NCI-H345 (cell line): ENCODE results near the gene OR5M10.
"Not testable (repeated sequence)": the region's sequence is repeated elsewhere in the genome, so short reads cannot be mapped to it uniquely, and the experiment has no call there.

Experiments used
- DNase-seq: peaks from one replicate; lab custom pipeline; 2025; lab: John Stamatoyannopoulos, UW

Gene OR5M10

DNA sequence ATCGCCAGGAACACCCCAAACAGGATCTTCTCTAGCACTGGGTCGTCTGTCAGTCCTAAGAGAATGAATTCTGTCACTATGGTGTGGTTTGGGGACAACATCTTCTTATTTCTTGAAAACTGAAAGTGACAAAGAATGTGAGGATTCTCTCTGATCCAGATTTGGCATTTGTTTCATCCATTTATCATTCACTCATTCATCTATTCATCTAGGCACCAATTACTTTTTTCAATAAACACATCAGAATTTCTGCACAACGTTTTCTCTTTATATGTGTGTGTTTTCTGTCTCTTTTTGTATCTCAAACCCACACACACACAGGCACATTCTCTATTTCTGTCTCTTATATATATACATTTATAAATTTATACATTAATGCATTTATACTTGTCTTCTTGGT, at the start of gene OR5M10:
OR5M10 (minus strand) TSS at position 101 of the 400 bp plus-strand sequence; CDS start at position 101, 0 bp downstream.
- DNase-seq: no peak

DNA sequence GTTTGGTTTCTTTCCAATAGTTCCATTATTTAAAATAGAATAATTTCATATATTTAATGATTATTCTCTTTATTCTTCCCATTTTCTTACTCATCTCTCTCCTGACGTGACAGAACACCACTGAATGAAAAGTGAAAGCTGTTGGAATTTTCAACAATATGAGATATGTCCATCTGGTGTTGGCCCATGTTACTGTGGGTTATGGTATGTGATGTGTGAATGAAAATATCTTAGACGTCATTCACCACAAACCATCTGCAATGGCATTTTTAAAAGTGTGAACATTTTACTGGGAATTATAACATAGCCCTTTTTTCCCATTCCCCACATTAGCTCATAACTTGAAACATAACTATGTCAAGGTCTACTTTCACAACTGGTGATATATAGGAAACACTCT, 48.4 kb upstream of the OR5M10 start:
- DNase-seq: no peak

DNA sequence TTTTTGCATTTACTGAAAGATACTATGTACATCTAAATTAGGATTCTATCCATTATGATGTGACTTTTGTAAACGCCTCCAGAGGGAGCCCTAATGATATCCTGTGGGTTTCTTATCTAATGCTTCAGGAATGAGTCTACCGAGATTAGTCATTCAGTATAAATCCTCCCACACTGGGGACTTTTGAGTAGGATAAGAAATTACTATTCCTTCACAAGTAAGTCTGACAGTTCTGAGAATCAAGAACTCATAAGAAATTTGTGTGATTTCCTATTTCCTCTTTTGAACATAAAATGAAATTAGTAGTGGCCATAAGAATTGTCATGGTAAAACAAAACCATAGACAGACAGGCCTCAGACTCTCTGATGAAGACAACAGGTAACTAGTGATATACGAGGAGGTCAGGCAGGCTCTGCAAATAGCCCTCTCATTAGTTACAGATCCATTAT, 47.2 kb upstream of the OR5M10 start:
- DNase-seq: no peak

DNA sequence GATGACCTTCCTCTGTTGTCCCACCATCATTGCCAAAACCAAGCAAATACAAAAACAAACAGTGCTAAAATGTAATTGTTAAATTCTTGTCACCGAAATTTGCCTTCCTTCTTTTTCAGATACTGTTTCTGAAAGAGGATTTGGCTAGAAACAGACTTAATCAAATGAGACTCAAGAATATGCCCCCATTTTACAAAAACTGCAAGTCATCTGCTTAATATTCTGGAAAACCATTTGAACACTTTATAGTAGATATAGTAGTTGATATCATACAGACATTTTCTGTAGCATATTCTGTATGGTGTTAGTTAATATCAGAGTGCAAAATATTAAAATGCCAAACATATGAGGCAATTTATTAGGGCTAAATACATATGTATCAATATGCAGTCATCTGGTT, 33.7 kb upstream of the OR5M10 start:
- DNase-seq: no peak

DNA sequence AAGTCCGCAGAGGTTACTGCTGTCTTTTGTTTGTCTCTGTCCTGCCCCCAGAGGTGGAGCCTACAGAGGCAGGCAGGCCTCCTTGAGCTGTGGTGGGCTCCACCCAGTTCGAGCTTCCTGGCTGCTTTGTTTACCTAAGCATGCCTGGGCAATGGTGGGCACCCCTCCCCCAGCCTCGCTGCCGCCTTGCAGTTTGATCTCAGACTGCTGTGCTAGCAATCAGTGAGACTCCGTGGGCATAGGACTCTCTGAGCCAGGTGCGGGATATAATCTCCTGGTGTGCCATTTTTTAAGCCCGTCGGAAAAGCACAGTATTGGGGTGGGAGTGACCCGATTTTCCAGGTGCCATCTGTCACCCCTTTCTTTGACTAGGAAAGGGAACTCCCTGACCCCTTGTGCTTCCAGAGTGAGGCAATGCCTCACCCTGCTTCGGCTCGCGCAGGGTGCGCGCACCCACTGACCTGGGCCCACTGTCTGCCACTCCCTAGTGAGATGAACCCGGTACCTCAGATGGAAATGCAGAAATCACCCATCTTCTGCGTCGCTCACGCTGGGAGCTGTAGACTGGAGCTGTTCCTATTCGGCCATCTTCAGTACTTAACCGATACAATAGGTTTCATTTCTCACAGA, 14.7 kb upstream of the OR5M10 start:
- not testable (repeated sequence) for DNase-seq

DNA sequence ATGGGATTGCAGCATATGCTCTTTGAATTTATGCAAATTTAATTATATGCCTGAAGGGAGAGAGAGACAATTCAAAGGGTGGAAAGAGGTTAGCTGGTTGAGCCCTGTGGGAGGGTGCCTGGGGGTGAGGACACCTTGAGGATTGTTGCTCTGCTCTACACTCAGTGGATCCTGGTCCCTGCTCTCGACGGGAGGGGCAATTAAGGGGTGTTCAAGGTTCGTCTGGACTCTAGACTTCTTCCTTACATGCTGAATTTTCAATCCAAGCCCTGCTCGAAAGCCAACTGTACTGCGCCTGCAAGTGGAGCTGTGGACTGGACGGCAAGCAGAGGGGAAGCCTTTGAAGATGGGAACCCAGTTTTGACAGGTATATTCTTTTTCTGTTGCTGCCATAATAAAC, 18.9 kb downstream of the OR5M10 start:
- no peak for DNase-seq

DNA sequence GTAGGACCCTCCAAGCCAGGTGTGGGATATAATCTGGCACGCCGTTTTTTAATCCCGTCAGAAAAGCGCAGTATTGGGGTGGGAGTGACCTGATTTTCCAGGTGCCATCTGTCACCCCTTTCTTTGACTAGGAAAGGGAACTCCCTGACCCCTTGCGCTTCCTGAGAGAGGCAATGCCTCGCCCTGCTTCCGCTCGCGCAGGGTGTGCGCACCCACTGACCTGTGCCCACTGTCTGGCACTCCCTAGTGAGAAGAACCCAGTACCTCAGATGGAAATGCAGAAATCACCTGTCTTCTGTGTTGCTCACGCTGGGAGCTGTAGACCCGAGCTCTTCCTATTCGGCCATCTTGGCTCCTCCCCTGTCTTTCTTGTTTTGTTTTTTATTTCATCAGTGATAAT, 22.8 kb downstream of the OR5M10 start:
- DNase-seq: not testable (repeated sequence)

DNA sequence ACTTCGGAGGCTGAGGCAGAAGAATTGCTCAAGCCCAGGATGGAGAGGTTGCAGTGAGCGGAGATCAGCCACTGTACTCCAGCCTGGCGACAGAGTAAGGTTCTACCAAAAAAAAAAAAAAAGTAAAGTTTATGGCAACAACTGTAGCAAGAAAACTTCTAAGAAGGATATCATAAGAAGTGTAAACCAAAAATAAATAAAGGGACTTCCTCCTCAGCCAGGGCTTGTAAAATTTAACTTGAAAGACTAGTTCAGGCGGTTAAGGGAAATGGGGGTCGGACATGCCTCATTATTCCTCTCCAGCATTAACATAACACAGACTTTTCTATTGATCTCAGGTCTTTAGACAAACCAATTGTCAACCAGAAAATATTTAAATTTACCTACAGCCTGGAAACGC, 32.0 kb downstream of the OR5M10 start:
- no peak for DNase-seq

DNA sequence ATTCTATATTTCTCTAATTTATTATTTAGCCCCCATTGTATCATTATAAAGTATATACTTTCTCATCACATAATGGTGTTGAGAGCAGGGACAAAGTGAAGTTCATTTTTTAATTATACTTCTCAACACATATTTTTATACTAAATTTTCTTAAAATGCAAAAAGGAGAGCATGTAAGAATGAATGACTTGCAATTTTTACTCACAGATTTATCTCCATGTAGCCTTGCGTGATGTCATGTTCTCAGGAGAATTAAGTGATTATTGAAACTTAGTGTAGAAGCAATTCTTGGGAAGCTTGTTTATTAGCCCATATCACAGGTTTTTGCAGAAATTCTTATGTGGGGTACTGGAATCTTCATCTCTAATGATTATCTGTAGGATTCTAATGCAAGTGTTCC, 33.8 kb downstream of the OR5M10 start:
- DNase-seq: no peak

DNA sequence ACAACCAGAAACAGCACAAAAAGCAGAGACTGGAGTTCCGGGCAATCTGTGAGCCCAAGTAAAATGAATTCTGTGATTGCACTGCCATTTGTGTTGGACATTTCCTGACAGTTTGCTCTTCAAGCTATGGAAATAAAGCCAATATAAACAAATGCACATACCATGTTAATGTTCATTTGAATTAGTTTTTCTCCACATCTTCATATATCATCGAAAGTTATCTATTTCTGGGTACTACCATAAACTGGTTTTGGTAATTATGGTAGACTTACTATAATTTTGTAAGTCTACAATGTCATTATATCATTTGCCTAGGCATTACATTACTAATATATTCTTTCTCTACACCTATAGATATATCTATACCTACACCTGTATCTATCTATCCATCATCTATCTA, 34.4 kb downstream of the OR5M10 start, which contains the start of gene OR5M11:
OR5M11 (minus strand) TSS at position 101 of the 400 bp plus-strand sequence; CDS start at position 101, 0 bp downstream.
- DNase-seq: no peak

DNA sequence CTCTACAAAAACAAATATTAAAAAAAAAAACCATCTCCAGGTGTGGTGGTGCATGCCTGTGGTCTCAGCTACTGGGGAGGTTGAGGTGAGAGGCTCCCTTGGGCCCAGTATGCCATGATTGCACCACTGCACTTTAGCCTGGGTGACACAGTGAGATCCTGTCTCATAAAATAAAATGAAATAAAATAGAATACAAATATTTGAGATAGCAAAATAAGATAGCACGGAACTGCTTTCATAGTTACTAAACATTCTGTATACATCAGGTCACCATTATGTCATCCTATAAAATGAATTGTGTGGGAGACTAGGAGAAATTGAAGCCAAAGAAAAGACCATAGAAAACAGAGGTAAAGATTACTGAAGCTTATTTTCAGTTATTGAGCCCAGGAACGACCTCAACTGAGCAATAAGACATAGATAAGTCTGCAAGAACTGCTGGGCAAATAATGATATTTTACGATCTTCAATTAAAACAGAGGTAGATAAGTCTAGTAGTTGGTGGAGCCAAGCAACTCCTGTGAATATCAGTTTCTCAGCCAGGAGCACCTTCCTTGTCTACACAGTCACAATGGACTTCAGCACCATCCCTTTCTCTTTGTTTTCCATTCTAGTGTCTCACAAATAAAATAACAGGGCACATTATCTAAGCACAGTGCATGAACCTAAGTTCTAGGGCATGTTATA, 44.3 kb downstream of the OR5M10 start:
- no peak for DNase-seq

DNA sequence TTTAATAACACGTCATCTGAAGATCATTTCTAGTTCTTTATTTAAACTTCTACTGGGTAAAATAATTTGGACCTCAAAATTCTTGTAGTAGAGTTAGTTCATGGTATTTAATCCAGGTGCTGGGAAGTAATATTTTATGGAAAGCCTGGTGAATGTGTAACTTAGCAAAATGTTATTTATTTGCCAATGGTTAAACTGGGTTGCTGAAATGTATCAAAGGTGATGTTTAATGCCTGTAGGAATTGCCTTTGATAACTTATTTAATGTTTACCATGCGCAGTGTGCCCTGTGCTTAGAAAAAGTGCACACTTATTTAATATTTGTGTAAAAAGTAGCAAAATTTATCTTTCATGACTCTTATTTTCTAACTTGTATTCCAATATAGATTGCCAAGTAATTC, 45.7 kb downstream of the OR5M10 start:
- DNase-seq: no peak
